Gastrocnemius medialis (tissue), 4 donors: ENCODE results near the gene PADI4. TPM values are rescaled to one million over a fixed set of nuclear protein-coding genes. Genes with fewer than 3 reads are reported as not detected.

Experiments used
- ATAC-seq, 2 donors: fragments of 150-250 bp; one replicate each; pipeline ENCODE4 v1.9.1; 2016
- DNase-seq, 2 donors: peaks; one replicate each; pipeline ENCODE4 v3.0.0-alpha.2; 2019
- H3K27ac ChIP-seq, 4 donors: fragments of 200-600 bp; sonication (generic); 1 replicate in 1 of 4; 2 replicates in 3 of 4; pipeline ENCODE4 v1.5.1; 2016 to 2018; ENCODE audit warnings: mild to moderate bottlenecking in 2 of 4, moderate library complexity in 1 of 4
- H3K27me3 ChIP-seq, 3 donors: fragments of 200-600 bp; sonication (generic) in 2 of 3; 1 replicate in 1 of 3; 2 replicates in 2 of 3; pipeline versions ENCODE4 v1.5.1 to v1.6.0; 2016 to 2019; ENCODE audit warnings: mild to moderate bottlenecking in 1 of 3, moderate library complexity in 1 of 3
- H3K36me3 ChIP-seq, 2 donors: fragments of 200-600 bp; sonication (generic) in 1 of 2; one replicate each; pipeline ENCODE4 v1.5.1; 2017 to 2018
- H3K4me1 ChIP-seq, 2 donors: fragments of 200-600 bp; sonication (generic) in 1 of 2; one replicate each; pipeline ENCODE4 v1.5.1; 2016 to 2017; ENCODE audit warnings: mild to moderate bottlenecking in 2 of 2
- H3K4me3 ChIP-seq, 4 donors: fragments of 200-600 bp; sonication (generic) in 3 of 4; 1 replicate in 1 of 4; 2 replicates in 3 of 4; pipeline ENCODE4 v1.5.1; 2016 to 2019; ENCODE audit warnings: mild to moderate bottlenecking in 2 of 4
- H3K9me3 ChIP-seq, 3 donors: fragments of 200-600 bp; sonication (generic) in 2 of 3; 1 replicate in 1 of 3; 2 replicates in 2 of 3; pipeline ENCODE4 v1.5.1; 2016 to 2019
- POLR2A ChIP-seq, 2 donors: fragments of 450-650 bp; IDR thresholded peaks; one replicate each; pipeline ENCODE4 v1.6.1; 2017; ENCODE audit warnings: antibody characterized with exemption in 2 of 2, mild to moderate bottlenecking in 2 of 2, moderate library complexity in 2 of 2
- in situ Hi-C, 4 donors: fragments of 200-750 bp; cut with MboI; loops; one replicate each; pipeline versions ENCODE4 v1.15.0 to v1.8.0; 2017; ENCODE audit warnings: low sequenced_read_pairs in 4 of 4
- intact Hi-C: fragments of 100-400 bp; cut with DNase I; formaldehyde crosslinking; loops from one replicate; pipeline ENCODE4 v1.15.1; 2023; ENCODE audit warnings: low total_unique reads
- total RNA-seq, 4 donors: library from RNA; depleted of rRNA; stranded (reverse); fragments of >200 nt; gene quantifications; one replicate each; pipeline versions ENCODE4 v1.1.0 to v1.2.3, GENCODE V29; 2016
- TF ChIP-seq, protein P1 (sequence below), 5 experiments: fragments of 450-650 bp in 3 of 5; fragments of 200-600 bp in 2 of 5; sonication (generic) in 2 of 5; IDR thresholded peaks in 4 of 5; conservative IDR thresholded peaks in 1 of 5; 1 replicate in 4 of 5; 2 replicates in 1 of 5; pipeline ENCODE4 v1.5.1; 2016 to 2019; ENCODE audit warnings: antibody characterized with exemption in 5 of 5, mild to moderate bottlenecking in 3 of 5, moderate library complexity in 3 of 5

PADI4 gene
- total RNA-seq, 4 donors from 2014 or later = not detected

DNA sequence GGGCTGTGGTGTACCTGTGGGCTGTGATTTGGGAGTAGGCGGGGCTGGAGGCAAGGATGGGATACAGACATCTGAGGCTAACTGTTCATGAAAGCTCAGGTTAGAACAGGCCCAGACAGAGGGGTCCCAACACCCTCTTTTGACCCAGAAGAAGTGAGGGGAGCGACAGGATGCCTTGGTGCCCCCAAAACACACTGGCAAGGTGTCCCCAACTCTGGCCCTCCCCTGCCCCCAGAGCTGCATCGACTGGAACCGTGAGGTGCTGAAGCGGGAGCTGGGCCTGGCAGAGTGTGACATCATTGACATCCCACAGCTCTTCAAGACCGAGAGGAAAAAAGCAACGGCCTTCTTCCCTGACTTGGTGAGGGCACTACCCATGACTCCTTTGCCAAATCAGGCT is 27.6 kb upstream of the PADI4 start:
- H3K27ac ChIP-seq = no peak overlapping the region
- TF ChIP-seq, protein P1, sequence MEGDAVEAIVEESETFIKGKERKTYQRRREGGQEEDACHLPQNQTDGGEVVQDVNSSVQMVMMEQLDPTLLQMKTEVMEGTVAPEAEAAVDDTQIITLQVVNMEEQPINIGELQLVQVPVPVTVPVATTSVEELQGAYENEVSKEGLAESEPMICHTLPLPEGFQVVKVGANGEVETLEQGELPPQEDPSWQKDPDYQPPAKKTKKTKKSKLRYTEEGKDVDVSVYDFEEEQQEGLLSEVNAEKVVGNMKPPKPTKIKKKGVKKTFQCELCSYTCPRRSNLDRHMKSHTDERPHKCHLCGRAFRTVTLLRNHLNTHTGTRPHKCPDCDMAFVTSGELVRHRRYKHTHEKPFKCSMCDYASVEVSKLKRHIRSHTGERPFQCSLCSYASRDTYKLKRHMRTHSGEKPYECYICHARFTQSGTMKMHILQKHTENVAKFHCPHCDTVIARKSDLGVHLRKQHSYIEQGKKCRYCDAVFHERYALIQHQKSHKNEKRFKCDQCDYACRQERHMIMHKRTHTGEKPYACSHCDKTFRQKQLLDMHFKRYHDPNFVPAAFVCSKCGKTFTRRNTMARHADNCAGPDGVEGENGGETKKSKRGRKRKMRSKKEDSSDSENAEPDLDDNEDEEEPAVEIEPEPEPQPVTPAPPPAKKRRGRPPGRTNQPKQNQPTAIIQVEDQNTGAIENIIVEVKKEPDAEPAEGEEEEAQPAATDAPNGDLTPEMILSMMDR (IDR thresholded peaks at IDR 0.05 in 4 of 5, conservative IDR thresholded peaks at IDR 0.05 in 1 of 5) = no peak
- no peak for TF ChIP-seq POLR2A (IDR thresholded peaks at IDR 0.05)
- no peak for DNase-seq
- H3K36me3 ChIP-seq = no peaks in the 10 kb centered on the region
- no peak overlapping the region for H3K4me3 ChIP-seq
- no peak for ATAC-seq
- in situ Hi-C loops = no loop called here
- no peaks in the 10 kb centered on the region for H3K4me1 ChIP-seq
- intact Hi-C loops = no loop called here
- peaks cover 2 to 15% (median 11%) of the 10 kb centered on the region in 3 donors for H3K27me3 ChIP-seq
- no peaks in the 10 kb centered on the region for H3K9me3 ChIP-seq

DNA sequence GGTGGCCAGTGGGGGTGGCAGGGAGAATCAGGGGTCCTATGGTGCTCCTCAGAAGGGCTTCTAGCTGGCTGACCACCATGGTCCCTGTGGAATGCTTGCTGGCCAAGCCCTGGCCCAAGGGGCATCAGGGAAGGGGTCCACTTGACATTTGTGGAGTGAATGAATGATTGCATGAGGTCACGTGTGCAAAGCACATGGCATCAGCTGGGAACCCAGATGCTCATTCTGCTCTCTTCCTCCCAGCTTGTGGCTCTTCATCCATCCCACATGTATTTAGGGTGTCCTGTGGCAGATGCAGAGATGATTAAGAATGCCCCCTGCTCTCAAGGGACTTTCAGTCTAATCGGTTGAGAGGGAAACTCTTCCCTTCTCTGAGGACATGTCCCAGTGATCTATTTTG is 27.1 kb upstream of the PADI4 start:
- Histone ChIP-seq H3K36me3 (no peaks in the 10 kb centered on the region), H3K4me1 (no peaks in the 10 kb centered on the region), H3K27me3 (peaks cover 2 to 15% (median 11%) of the 10 kb centered on the region in 3 donors), H3K9me3 (no peaks in the 10 kb centered on the region), H3K27ac (no peak overlapping the region), H3K4me3 (no peak overlapping the region)
- intact Hi-C loops = no loop called here
- no peak for ATAC-seq
- no peak for DNase-seq
- TF ChIP-seq, protein P1 (IDR thresholded peaks at IDR 0.05 in 4 of 5, conservative IDR thresholded peaks at IDR 0.05 in 1 of 5) = no peak
- TF ChIP-seq POLR2A (IDR thresholded peaks at IDR 0.05) = no peak
- in situ Hi-C loops = no loop called here

GRCh38 chr1:17281775-17282181 is 26.2 kb upstream of the PADI4 start:
- DNase-seq (no peak), ATAC-seq (no peak)
- Histone ChIP-seq H3K27me3 (peaks cover 2 to 13% (median 2%) of the 10 kb centered on the region in 3 donors), H3K4me1 (no peaks in the 10 kb centered on the region), H3K36me3 (no peaks in the 10 kb centered on the region), H3K27ac (no peak overlapping the region), H3K4me3 (no peak overlapping the region), H3K9me3 (no peaks in the 10 kb centered on the region)
- in situ Hi-C loops = no loop called here
- intact Hi-C loops = no loop called here
- no peak for TF ChIP-seq POLR2A (IDR thresholded peaks at IDR 0.05)
- TF ChIP-seq, protein P1 (IDR thresholded peaks at IDR 0.05 in 4 of 5, conservative IDR thresholded peaks at IDR 0.05 in 1 of 5) = no peak

DNA sequence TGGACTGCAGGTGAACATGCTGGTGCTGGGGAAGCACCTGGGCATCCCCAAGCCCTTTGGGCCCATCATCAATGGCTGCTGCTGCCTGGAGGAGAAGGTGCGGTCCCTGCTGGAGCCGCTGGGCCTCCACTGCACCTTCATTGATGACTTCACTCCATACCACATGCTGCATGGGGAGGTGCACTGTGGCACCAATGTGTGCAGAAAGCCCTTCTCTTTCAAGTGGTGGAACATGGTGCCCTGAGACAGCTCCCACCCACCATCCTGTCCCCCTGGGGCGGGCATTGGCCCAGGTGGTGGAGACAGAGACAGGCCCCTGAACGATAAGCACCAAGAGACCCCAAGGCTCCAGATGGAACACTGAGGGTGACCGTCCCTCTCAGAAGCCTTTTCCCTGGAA is 25.2 kb upstream of the PADI4 start:
- DNase-seq (no peak), ATAC-seq (no peak)
- TF ChIP-seq, protein P1 (IDR thresholded peaks at IDR 0.05 in 4 of 5, conservative IDR thresholded peaks at IDR 0.05 in 1 of 5) = no peak
- TF ChIP-seq POLR2A (IDR thresholded peaks at IDR 0.05) = no peak
- in situ Hi-C loops (no loop called here), intact Hi-C loops (no loop called here)
- Histone ChIP-seq H3K4me3 (no peak overlapping the region), H3K9me3 (no peaks in the 10 kb centered on the region), H3K4me1 (no peaks in the 10 kb centered on the region), H3K36me3 (no peaks in the 10 kb centered on the region), H3K27ac (no peak overlapping the region), H3K27me3 (peaks cover 0 to 14% (median 0%) of the 10 kb centered on the region in 3 donors)

GRCh38 chr1:17286646-17287045 is 21.4 kb upstream of the PADI4 start:
- DNase-seq = no peak
- in situ Hi-C loops (no loop called here), intact Hi-C loops (no loop called here)
- no peak for ATAC-seq
- Histone ChIP-seq H3K4me1 (no peaks in the 10 kb centered on the region), H3K27me3 (peaks cover 0 to 23% (median 6%) of the 10 kb centered on the region in 3 donors), H3K36me3 (no peaks in the 10 kb centered on the region), H3K4me3 (no peak overlapping the region), H3K27ac (no peak overlapping the region), H3K9me3 (no peaks in the 10 kb centered on the region)
- TF ChIP-seq, protein P1 (IDR thresholded peaks at IDR 0.05 in 4 of 5, conservative IDR thresholded peaks at IDR 0.05 in 1 of 5) = no peak
- TF ChIP-seq POLR2A (IDR thresholded peaks at IDR 0.05) = no peak
